Measurements from ENCODE around the gene PNMT.

PNMT gene

GRCh38 chr17:39628655-39629493 lies 39.4 kb upstream of the PNMT start:
- TF ChIP-seq, protein P1, sequence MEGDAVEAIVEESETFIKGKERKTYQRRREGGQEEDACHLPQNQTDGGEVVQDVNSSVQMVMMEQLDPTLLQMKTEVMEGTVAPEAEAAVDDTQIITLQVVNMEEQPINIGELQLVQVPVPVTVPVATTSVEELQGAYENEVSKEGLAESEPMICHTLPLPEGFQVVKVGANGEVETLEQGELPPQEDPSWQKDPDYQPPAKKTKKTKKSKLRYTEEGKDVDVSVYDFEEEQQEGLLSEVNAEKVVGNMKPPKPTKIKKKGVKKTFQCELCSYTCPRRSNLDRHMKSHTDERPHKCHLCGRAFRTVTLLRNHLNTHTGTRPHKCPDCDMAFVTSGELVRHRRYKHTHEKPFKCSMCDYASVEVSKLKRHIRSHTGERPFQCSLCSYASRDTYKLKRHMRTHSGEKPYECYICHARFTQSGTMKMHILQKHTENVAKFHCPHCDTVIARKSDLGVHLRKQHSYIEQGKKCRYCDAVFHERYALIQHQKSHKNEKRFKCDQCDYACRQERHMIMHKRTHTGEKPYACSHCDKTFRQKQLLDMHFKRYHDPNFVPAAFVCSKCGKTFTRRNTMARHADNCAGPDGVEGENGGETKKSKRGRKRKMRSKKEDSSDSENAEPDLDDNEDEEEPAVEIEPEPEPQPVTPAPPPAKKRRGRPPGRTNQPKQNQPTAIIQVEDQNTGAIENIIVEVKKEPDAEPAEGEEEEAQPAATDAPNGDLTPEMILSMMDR (IDR thresholded peaks at IDR 0.05), result no peak
- H3K27ac ChIP-seq, result no peak overlapping the region
- DNase-seq (ENCODE audit: low spot score), result no peak
- no peak overlapping the region for H3K4me3 ChIP-seq

- Histone ChIP-seq H3K4me3 (no peak overlapping the region), H3K27ac (no peak overlapping the region)
- TF ChIP-seq, protein P1 (IDR thresholded peaks at IDR 0.05), result no peak
- no peak for DNase-seq (ENCODE audit: low spot score)
Observed at GRCh38 chr17:39629494-39629880, 38.8 kb upstream of the PNMT start.

GRCh38 chr17:39629898-39630297 lies 38.4 kb upstream of the PNMT start:
- Histone ChIP-seq H3K27ac (no peak overlapping the region), H3K4me3 (no peak overlapping the region)
- no peak for DNase-seq (ENCODE audit: low spot score)
- TF ChIP-seq, protein P1 (IDR thresholded peaks at IDR 0.05), result no peak

GRCh38 chr17:39631403-39631802 lies 36.9 kb upstream of the PNMT start:
- Histone ChIP-seq H3K27ac (no peak overlapping the region), H3K4me3 (no peak overlapping the region)
- DNase-seq (ENCODE audit: low spot score), result no peak
- TF ChIP-seq, protein P1 (IDR thresholded peaks at IDR 0.05), result no peak

- DNase-seq (ENCODE audit: low spot score), result no peak
- TF ChIP-seq, protein P1 (IDR thresholded peaks at IDR 0.05), result no peak
- no peak overlapping the region for H3K4me3 ChIP-seq
- H3K27ac ChIP-seq, result peak overlapping the region in 1 of 2 donors; percentile 22
Observed at GRCh38 chr17:39632153-39632941, 35.9 kb upstream of the PNMT start.

- Histone ChIP-seq H3K27ac (no peak overlapping the region), H3K4me3 (no peak overlapping the region)
- TF ChIP-seq, protein P1 (IDR thresholded peaks at IDR 0.05), result no peak
- DNase-seq (ENCODE audit: low spot score), result no peak
Observed at GRCh38 chr17:39633570-39634183, 34.6 kb upstream of the PNMT start.

Measured in coronary artery (tissue), 2 donors.